C4-2B (cell line): ENCODE results near the gene CAPN7.

Experiments used
- H3K27ac ChIP-seq: fragments of 450-650 bp; 2 replicates; pipeline ENCODE4 v1.5.1; 2017
- ZFX ChIP-seq: fragments of 450-650 bp; IDR thresholded peaks from 2 replicates; pipeline ENCODE4 v1.6.1; 2017
- TF ChIP-seq, protein P1 (sequence below): fragments of 450-650 bp; conservative IDR thresholded peaks from 2 replicates; pipeline ENCODE4 v1.5.1; 2017; ENCODE audit warnings: mild to moderate bottlenecking

CAPN7 gene

DNA sequence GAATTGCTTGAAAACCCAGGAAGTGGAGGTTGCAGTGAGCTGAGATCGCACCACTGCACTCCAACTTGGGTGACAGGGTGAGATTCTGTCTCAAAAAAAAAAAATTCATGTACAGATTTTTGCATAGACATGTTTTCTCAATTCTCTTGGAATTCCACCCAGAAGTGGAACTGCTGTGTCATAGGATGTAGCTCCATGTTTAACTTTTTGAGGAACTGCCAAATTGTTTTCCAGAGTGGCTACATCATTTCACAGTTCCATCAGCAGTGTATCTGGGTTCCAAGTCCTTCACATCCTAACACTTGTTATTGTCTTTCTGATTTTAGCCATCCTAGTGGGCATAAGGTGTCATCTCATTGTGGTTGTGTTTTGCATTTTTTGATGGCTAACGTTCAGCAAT, 9.9 kb downstream of the CAPN7 start:
- no peak overlapping the region for H3K27ac ChIP-seq
- TF ChIP-seq ZFX: no peak
- TF ChIP-seq, protein P1, sequence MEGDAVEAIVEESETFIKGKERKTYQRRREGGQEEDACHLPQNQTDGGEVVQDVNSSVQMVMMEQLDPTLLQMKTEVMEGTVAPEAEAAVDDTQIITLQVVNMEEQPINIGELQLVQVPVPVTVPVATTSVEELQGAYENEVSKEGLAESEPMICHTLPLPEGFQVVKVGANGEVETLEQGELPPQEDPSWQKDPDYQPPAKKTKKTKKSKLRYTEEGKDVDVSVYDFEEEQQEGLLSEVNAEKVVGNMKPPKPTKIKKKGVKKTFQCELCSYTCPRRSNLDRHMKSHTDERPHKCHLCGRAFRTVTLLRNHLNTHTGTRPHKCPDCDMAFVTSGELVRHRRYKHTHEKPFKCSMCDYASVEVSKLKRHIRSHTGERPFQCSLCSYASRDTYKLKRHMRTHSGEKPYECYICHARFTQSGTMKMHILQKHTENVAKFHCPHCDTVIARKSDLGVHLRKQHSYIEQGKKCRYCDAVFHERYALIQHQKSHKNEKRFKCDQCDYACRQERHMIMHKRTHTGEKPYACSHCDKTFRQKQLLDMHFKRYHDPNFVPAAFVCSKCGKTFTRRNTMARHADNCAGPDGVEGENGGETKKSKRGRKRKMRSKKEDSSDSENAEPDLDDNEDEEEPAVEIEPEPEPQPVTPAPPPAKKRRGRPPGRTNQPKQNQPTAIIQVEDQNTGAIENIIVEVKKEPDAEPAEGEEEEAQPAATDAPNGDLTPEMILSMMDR: no peak

DNA sequence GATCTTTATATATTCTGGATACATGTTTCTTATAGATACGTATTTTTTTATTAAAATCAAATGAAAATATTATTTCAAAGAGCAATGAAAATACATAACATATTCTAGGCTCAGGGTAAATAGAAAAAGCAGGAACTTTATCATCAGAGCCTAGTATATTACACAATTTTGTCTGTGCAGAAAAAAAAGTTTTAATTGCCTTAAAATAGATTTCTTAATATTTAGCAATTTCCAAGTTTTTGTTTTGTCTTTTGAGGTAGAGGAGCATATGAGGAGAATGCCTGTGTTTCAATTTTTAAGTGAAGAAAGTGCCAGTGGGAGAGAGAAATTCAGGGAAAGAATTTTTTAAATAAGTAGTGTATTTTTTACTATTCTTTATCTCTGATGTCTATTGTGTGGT, 10.5 kb downstream of the CAPN7 start:
- TF ChIP-seq, protein P1: no peak
- no peak for TF ChIP-seq ZFX
- H3K27ac ChIP-seq: no peak overlapping the region

GRCh38 chr3:15217011-15217671, 11.1 kb downstream of the CAPN7 start:
- no peak for TF ChIP-seq ZFX
- no peak overlapping the region for H3K27ac ChIP-seq

DNA sequence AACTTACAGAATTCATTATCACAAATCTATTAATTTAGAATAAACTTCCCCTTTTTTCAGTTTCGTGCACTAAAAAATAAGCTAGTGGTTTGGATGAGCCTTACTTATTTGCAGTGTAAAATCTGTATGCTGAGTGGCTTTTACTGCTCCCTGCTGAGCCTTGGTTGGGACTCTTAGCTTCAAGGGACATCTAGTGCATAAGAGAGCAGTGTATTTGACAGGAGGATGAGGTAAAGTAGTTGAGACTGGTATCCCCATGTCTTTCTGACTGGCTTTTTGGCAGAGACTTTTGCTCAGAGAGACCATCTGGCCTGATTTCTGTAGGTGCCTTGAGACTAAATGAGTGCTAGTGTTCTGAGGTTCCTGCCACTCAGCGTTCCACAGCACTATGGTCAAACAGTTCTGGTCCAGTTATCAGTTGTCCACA, 11.8 kb downstream of the CAPN7 start:
- TF ChIP-seq, protein P1: no peak
- no peak for TF ChIP-seq ZFX
- no peak overlapping the region for H3K27ac ChIP-seq

DNA sequence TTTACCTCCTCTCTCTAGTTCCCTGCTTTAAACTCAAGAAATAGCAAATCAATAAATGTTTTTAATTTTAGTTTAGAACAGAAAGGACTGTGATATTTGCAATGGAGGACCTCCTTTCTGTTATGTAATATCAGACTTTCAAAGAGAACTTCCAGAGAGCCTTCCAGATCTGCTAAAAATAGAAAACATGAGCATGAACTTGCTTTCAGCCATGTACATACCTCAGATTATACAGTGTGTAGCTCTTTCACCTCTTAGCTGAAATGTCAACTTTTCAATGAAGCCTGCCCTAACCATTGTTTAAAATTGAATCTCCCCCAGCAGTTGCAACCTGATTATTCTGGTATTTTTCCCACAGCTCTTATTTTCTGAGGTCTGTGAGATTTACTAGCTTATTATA, 12.6 kb downstream of the CAPN7 start:
- TF ChIP-seq, protein P1: no peak
- no peak for TF ChIP-seq ZFX
- no peak overlapping the region for H3K27ac ChIP-seq

DNA sequence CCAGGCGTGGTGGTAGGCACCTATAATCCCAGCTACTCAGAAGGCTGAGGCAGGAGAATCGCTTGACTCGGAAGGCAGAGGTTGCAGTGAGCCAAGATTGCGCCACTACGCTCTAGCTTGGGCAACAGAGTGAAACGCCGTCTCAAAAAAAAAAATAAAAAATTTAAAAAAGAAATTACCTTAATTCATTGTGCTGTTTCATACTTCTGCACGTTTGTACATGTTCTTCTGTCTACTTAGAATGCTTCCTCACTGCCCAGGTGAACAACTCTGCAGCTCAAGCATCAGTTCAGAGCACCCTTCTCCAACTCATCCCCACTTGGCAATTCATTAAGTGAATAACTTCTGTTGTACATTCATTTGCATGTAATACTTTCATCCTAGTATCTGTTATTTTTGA, 14.0 kb downstream of the CAPN7 start:
- no peak overlapping the region for H3K27ac ChIP-seq
- TF ChIP-seq, protein P1: no peak
- no peak for TF ChIP-seq ZFX

DNA sequence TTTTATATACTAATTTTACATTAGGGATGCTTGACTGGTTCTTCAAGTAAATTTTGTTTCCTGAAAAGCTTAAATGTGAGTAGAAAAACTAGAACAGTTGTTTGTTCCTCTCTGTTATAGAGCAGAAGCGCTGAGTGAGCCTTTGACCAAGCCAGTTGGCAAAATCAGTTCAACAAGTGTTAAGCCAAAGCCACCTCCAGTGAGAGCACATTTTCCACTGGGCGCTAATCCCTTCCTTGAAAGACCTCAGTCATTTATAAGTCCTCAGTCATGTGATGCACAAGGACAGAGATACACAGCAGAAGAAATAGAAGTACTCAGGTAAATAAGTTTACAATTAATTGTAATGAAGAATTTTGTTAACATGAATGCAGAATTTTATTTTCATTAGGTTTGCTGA, 14.6 kb downstream of the CAPN7 start:
- H3K27ac ChIP-seq: no peak overlapping the region
- TF ChIP-seq ZFX: no peak
- TF ChIP-seq, protein P1: no peak

DNA sequence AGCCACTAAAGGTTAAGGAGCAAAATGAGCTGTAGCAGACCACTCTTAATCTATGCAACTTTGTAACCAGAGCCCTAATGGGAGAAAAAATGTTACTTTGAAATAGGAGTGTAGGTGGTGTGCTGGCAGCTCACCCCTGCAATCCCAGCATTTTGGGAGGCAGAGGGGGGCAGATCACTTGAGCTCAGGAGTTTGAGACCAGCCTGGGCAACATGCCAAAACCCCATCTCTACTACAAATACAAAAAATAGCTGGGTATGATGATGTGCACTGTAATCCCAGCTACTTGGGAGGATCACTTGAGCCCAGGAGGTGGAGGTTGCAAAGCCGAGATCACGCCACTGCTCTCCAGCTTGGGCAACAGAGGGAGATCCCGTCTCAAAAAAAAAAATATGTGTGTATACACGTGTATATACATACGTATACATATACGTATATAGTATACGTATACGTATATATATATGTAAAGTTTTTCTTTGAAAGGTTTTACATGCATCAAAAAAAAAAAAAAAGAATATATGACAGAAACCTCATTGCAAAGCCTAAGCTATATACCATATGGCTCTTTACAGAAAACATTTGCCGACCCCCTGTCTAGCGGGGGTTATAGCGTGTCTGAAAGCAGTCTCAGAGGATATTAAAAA, 15.7 kb downstream of the CAPN7 start:
- TF ChIP-seq, protein P1: no peak
- no peak for TF ChIP-seq ZFX
- no peak overlapping the region for H3K27ac ChIP-seq
